Left hindlimb (tissue), 1 donor: ENCODE results near the gene ALPP.
A peak's percentile ranks its signal among the peaks of the same experiment; 100 is the strongest.
"Not testable (repeated sequence)": the region's sequence is repeated elsewhere in the genome, so short reads cannot be mapped to it uniquely, and the experiment has no call there.

Experiments used
- DNase-seq: peaks from one replicate; pipeline ENCODE4 v3.0.0-alpha.2; 2018

Gene ALPP

DNA sequence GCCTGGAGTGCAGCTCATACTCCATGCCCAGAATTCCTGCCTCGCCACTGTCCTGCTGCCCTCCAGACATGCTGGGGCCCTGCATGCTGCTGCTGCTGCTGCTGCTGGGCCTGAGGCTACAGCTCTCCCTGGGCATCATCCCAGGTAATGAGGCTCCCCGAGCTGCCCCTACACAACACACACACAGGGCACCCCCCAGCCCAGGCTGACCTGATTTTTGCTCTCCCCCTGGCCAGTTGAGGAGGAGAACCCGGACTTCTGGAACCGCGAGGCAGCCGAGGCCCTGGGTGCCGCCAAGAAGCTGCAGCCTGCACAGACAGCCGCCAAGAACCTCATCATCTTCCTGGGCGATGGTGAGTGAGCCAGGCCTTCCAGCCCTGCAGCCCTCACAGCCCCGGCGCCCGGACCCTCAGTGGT, at the start of gene ALPP:
TSS of gene ALPP (plus strand) at position 17 of the 417 bp plus-strand sequence. CDS start at position 69, 52 bp downstream.
- DNase-seq = not testable (repeated sequence)

- peak; percentile 15 for DNase-seq
Measured at GRCh38 chr2:232329716-232330067, 48.9 kb upstream of the ALPP start.

GRCh38 chr2:232330068-232330999, 48.2 kb upstream of the ALPP start:
- peak; percentile 23 for DNase-seq

GRCh38 chr2:232331061-232331460, 47.5 kb upstream of the ALPP start:
- peak; percentile 49 for DNase-seq

- peak; percentile 16 for DNase-seq
Measured at GRCh38 chr2:232331641-232332040, 46.9 kb upstream of the ALPP start.

DNA sequence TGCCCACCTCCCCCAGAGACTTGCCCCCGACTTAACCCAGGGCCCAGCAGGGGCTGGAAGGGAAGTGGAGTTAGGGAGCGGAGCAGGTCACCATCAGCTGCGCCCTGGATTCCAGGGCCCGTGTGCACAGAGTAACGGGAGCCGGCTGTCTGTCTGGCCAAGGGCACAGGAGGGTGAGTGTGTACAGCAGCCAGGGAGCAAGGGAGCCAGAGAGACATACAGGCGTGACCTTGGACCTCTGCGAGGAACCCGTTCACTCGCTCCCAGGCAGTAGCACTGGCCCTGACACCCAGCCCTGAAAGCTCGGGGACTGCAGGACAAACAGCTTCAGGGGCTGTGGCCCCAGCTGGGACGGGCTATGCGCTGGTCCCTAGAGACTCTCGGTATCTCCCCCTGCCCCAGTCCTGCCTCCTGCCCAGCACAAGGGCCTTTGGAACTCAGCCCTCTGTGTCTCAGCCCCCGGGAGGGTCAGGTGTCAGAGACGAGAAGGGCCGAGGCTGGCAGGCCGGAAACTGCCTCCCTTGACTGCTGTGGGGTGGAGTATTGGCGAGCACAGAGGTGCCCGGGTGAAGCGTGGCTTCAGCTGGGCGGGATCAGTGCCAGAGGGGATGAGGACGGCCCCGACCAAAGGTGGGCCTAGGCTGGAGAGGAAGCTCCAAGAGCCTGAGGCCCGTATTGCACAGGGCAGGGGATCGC, 46.2 kb upstream of the ALPP start:
- not testable (repeated sequence) for DNase-seq

DNA sequence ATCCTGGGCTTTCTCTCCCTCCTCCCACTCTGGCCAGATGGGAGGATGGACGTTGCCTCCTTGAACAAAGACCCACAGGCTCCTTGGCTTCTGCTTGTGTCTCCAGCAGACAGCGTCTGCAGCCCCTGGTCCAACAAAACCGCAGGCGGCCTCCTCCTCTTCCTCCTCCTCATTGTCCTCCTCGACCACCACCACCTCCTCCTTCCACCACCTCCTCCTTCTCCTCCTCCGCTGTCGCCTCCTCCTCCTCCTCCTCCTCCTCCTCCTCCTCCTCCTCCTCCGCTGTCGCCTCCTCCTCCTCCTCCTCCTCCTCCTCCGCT, 45.7 kb upstream of the ALPP start:
- DNase-seq = no peak

- peak; percentile 30 for DNase-seq
Measured at GRCh38 chr2:232333361-232334135, 45.0 kb upstream of the ALPP start.

- DNase-seq = peak; percentile 16
Measured at GRCh38 chr2:232334136-232334884, 44.2 kb upstream of the ALPP start.

DNA sequence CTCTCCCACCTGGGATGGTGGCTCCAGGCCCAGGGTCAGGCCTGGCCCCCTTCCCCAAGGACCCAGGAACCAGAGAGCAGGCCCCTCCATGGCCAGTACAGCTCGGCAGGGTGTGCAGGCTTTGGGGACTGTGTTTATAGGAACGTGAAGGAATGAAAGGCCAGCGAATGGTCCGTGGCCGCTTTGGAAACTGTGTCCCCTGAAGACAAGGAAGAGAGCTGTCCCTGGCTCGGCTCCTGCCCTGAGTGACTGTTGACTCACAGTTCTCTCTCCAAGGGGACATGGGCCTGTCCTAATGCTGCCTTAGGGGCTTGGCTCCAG, 43.7 kb upstream of the ALPP start:
- not testable (repeated sequence) for DNase-seq

DNA sequence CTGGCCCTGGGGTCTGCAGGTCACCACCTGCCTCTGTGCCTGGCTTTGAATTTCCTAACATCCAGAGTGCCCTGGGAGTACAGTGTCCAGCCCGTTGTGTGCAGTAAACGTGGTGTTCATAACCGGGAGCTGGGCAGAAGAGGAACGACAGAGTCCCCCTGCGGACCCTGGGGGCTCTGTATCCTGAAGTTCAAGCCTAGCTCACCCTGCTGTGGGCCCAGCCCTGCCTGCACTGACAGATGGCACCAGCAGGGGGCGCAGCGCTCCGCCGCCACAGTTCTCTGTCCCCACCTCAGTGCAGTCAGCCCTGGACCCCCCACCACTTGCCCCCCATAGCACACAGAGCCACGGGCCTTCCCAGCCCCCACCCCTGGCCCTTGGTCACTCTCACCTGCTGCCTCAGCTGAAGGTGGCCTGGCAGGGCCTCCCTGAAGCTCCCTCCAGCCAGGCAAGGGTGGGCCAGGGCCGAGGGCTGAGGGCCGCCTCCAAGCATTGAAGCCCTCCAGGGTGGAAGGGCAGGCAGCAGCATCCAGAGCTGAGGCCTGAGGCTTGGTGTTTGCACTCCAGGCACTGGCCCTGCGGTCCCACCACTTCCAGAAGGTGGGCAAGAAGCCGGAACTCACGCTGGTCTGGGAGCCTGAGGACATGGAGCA, 43.2 kb upstream of the ALPP start:
- peak; percentile 27 for DNase-seq

DNA sequence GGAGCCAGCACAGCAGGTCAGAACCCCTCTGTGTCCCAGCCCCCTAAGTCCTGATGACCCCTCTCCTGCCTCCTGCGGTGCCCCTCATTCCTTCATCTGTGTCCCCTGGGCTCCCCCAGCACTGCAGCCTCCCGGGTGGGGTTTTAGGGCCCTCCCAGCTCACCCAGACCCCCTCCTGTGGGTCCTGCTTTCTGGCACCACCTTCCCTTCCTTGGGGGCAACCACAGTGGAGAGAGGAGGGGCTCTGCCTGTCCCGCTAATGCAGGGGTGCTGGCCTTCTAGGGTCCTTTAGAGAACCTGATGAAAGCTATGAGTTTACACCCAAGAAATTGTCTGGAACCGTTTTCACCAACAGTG, 42.7 kb upstream of the ALPP start:
- DNase-seq = peak; percentile 26

DNA sequence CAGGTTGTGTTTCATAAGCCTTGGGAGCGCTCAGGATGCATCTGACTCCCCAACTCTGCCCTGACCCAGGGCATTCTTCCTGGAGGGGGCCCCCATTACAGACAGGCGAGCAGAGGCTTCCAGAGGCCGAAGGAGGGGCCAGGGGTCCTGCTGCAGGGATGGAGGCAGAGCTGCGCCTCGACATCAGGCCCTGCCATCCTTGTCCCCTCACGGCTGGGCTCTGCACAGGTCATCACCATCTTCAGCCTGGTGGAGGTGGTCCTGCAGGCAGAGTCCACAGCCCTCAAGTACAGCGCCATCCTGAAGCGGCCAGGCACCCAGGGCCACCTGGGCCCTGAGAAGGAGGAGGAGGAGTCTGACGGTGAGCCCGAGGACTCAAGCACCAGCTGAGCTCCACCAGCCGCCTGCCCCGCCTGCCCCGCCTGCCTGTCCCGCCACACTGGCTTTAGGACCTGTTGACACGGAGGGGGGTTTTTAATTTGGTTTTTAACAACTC, 42.3 kb upstream of the ALPP start:
- peak; percentile 13 for DNase-seq

- peak; percentile 18 for DNase-seq
Measured at GRCh38 chr2:232336981-232337720, 41.4 kb upstream of the ALPP start.

DNA sequence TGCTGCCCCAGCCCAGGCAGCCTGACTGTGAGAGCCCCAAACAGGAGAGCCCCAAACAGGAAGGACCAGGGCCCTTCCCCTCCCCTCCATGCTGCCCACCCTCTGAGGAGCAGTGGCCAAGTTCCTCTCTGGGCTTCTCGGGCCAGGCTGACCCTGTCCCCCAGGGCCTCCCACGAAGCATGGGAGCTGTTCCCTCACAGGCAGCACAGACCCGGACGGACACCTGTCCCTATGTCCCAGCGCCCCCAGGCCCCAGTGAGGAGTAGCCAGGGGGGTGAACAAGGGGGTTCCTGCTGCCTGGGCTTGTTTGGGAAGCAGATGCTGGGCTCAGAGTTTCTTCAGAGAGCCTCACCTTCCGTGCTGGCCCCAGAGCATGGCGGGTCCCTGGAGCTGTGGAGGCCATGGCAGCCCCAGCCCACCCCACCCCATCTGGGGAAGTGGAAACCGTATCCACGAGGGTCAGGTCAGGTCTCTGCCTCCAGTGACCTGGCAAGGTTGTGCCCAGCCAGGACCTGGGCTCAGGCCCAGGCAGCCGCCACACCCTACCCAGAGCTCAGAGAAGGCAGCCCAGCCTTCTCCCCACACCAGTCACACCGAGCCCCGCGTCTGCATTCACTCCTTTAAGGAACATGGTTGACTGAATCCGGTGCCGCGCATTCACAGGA, 40.3 kb upstream of the ALPP start:
- DNase-seq = peak; percentile 17

DNA sequence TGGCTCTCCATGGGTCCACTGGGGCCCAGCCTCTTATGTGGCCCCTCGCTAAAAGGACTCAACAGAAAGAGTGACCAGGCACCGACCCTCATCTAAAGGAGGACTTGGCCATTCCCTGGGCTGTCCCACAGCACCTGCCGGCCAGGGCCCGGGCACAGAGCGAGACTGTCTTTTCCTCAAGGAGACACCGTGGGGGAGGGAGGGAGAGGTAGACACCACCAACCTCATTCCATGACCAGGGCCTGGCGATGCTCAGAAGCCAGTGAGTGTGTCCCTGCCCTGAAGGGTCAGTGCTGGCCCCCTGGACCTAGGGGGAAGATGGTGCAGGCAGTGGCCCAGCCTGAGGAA, 39.8 kb upstream of the ALPP start:
- DNase-seq = no peak

DNA sequence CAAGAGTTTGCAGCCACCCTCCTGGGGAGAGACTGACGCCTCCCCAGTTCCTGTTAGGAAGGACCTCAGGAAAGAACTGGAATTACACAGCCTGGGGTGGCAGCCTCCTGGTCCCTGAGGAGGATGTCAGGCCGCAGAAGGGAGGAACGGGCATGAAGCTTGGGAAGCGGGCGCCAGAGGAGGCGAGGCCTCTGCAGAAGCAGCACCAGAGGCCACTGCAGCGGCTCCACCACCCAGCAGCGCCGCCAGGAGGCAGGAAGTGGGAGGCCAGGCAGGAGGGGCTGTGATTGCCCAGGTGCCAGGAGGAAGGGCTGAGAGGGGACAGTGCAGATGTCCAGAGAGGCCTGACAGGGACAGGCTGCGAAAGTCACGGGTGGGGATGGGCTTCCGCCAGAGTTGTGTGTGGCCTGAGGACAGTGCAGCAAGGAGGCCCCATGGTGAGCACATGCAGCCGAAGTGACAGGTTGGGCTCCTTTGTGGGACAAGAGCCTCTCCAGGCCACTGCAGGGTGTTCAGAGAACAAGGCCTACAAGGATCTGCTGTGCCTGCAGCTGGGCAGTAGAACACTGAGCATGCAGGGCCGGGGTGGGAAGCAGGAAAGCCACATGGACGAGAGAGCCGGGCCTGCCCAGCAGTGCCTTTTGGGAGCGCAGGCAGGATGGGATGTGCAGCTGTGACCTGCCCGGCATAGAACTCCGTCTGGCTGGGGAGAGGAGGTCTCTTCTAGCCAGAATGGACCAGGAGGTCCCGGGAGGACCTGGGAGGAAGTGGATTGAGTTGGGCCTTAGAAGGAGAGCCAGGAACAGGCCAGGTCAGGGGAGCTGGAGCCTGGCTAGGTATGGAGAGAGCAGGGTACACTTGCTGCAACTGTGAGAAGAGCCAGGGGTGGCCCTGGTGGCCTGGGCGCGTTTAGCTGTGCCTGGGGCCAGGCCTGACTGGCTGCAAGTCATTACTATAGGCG, 39.1 kb upstream of the ALPP start:
- DNase-seq = no peak

GRCh38 chr2:232340171-232340935, 38.2 kb upstream of the ALPP start:
- DNase-seq = no peak
